Measurements from ENCODE around the gene AUTS2. TPM values are rescaled to one million over a fixed set of nuclear protein-coding genes. Genes with fewer than 3 reads are reported as not detected.

AUTS2 gene
- total RNA-seq, 1 donor from 2014 or later, result 9.9 TPM

GRCh38 chr7:70347463-70348254 is 749.4 kb downstream of the AUTS2 start:
- Histone ChIP-seq H3K36me3 (ENCODE audit: control insufficient read depth, insufficient read depth, low read length) (no peaks in the 10 kb centered on the region), H3K4me3 (ENCODE audit: low read depth, low read length) (no peak overlapping the region), H3K27me3 (ENCODE audit: control insufficient read depth, insufficient read depth, low read length) (no peaks in the 10 kb centered on the region)
- no peak for TF ChIP-seq CTCF (IDR thresholded peaks at IDR 0.05; ENCODE audit: insufficient read depth, low read length, poor library complexity, severe bottlenecking)
- DNase-seq (ENCODE audit: low read depth), result no peak

- no peak overlapping the region for H3K4me3 ChIP-seq (ENCODE audit: low read depth, low read length)
- no peak for TF ChIP-seq CTCF (IDR thresholded peaks at IDR 0.05; ENCODE audit: insufficient read depth, low read length, poor library complexity, severe bottlenecking)
- no peaks in the 10 kb centered on the region for H3K36me3 ChIP-seq (ENCODE audit: control insufficient read depth, insufficient read depth, low read length)
- no peaks in the 10 kb centered on the region for H3K27me3 ChIP-seq (ENCODE audit: control insufficient read depth, insufficient read depth, low read length)
- no peak for DNase-seq (ENCODE audit: low read depth)
These were observed 750.8 kb downstream of the AUTS2 start for GRCh38 chr7:70349031-70349430.

GRCh38 chr7:70349819-70350218 is 751.5 kb downstream of the AUTS2 start:
- H3K27me3 ChIP-seq (ENCODE audit: control insufficient read depth, insufficient read depth, low read length), result no peaks in the 10 kb centered on the region
- no peak for DNase-seq (ENCODE audit: low read depth)
- no peaks in the 10 kb centered on the region for H3K36me3 ChIP-seq (ENCODE audit: control insufficient read depth, insufficient read depth, low read length)
- H3K4me3 ChIP-seq (ENCODE audit: low read depth, low read length), result no peak overlapping the region
- TF ChIP-seq CTCF (IDR thresholded peaks at IDR 0.05; ENCODE audit: insufficient read depth, low read length, poor library complexity, severe bottlenecking), result no peak

- no peaks in the 10 kb centered on the region for H3K36me3 ChIP-seq (ENCODE audit: control insufficient read depth, insufficient read depth, low read length)
- no peak overlapping the region for H3K4me3 ChIP-seq (ENCODE audit: low read depth, low read length)
- no peaks in the 10 kb centered on the region for H3K27me3 ChIP-seq (ENCODE audit: control insufficient read depth, insufficient read depth, low read length)
- no peak for TF ChIP-seq CTCF (IDR thresholded peaks at IDR 0.05; ENCODE audit: insufficient read depth, low read length, poor library complexity, severe bottlenecking)
- no peak for DNase-seq (ENCODE audit: low read depth)
These were observed 753.8 kb downstream of the AUTS2 start for GRCh38 chr7:70352088-70352487.

GRCh38 chr7:70352906-70353305 is 754.6 kb downstream of the AUTS2 start:
- Histone ChIP-seq H3K27me3 (ENCODE audit: control insufficient read depth, insufficient read depth, low read length) (no peaks in the 10 kb centered on the region), H3K36me3 (ENCODE audit: control insufficient read depth, insufficient read depth, low read length) (no peaks in the 10 kb centered on the region), H3K4me3 (ENCODE audit: low read depth, low read length) (no peak overlapping the region)
- DNase-seq (ENCODE audit: low read depth), result no peak
- no peak for TF ChIP-seq CTCF (IDR thresholded peaks at IDR 0.05; ENCODE audit: insufficient read depth, low read length, poor library complexity, severe bottlenecking)

All from kidney epithelial cell (primary cell).